ENCODE data around the gene MAP2K2.

The MAP2K2 gene

GRCh38 chr19:4086411-4086867 lies 37.5 kb downstream of the MAP2K2 start:
- ChIA-PET CTCF (no interaction called here), POLR2A (no interaction called here)
- TF ChIP-seq CTCF (IDR thresholded peaks at IDR 0.05; ENCODE audit: insufficient read depth, low read length, missing control alignments) = no peak
- H3K4me3 ChIP-seq (ENCODE audit: low read depth, low read length) = no peak overlapping the region
- no peak for DNase-seq (ENCODE audit: low read depth, low spot score)

GRCh38 chr19:4084547-4084877 lies 39.4 kb downstream of the MAP2K2 start:
- no peak for DNase-seq (ENCODE audit: low read depth, low spot score)
- ChIA-PET CTCF (no interaction called here), POLR2A (no interaction called here)
- TF ChIP-seq CTCF (IDR thresholded peaks at IDR 0.05; ENCODE audit: insufficient read depth, low read length, missing control alignments) = no peak
- no peak overlapping the region for H3K4me3 ChIP-seq (ENCODE audit: low read depth, low read length)

- ChIA-PET POLR2A (no interaction called here), CTCF (no interaction called here)
- H3K4me3 ChIP-seq (ENCODE audit: low read depth, low read length) = no peak overlapping the region
- DNase-seq (ENCODE audit: low read depth, low spot score) = no peak
- TF ChIP-seq CTCF (IDR thresholded peaks at IDR 0.05; ENCODE audit: insufficient read depth, low read length, missing control alignments) = no peak
Observed at GRCh38 chr19:4083677-4084546, 40.0 kb downstream of the MAP2K2 start.

GRCh38 chr19:4082172-4082571 lies 41.8 kb downstream of the MAP2K2 start:
- no peak for TF ChIP-seq CTCF (IDR thresholded peaks at IDR 0.05; ENCODE audit: insufficient read depth, low read length, missing control alignments)
- POLR2A ChIA-PET = no interaction called here
- CTCF ChIA-PET = no interaction called here
- H3K4me3 ChIP-seq (ENCODE audit: low read depth, low read length) = no peak overlapping the region
- no peak for DNase-seq (ENCODE audit: low read depth, low spot score)

GRCh38 chr19:4081441-4082129 lies 42.3 kb downstream of the MAP2K2 start:
- DNase-seq (ENCODE audit: low read depth, low spot score) = no peak
- CTCF ChIA-PET = no interaction called here
- TF ChIP-seq CTCF (IDR thresholded peaks at IDR 0.05; ENCODE audit: insufficient read depth, low read length, missing control alignments) = no peak
- H3K4me3 ChIP-seq (ENCODE audit: low read depth, low read length) = no peak overlapping the region
- POLR2A ChIA-PET = no interaction called here

GRCh38 chr19:4080473-4080872 lies 43.4 kb downstream of the MAP2K2 start:
- no peak overlapping the region for H3K4me3 ChIP-seq (ENCODE audit: low read depth, low read length)
- POLR2A ChIA-PET = no interaction called here
- no peak for DNase-seq (ENCODE audit: low read depth, low spot score)
- TF ChIP-seq CTCF (IDR thresholded peaks at IDR 0.05; ENCODE audit: insufficient read depth, low read length, missing control alignments) = no peak
- CTCF ChIA-PET = interaction anchor here (1.0 kb wide), 1 partner anchor 9 kb away, joined by 5 read pairs; no protein-coding TSS in a partner anchor
